SK-N-MC (cell line): Measurements from ENCODE around the gene NPAS2.

ENCODE experiments used
- EZH2 ChIP-seq: fragments of 200-600 bp; sonication (generic); IDR thresholded peaks from one replicate; pipeline ENCODE4 v1.6.1; 2017; ENCODE audit warnings: antibody characterized with exemption
- FOXP2 ChIP-seq: optimal IDR thresholded peaks from 2 replicates; pipeline ENCODE3; 2011; ENCODE audit warnings: mild to moderate bottlenecking, moderate library complexity; ENCODE audit not compliant: insufficient read depth; ENCODE audit errors: extremely low read length, control extremely low read depth
- POLR2AphosphoS5 ChIP-seq: IDR thresholded peaks from 2 replicates; pipeline ENCODE4 v1.6.1; 2012; ENCODE audit warnings: mild to moderate bottlenecking, low read depth, low read length, borderline replicate concordance

DNA sequence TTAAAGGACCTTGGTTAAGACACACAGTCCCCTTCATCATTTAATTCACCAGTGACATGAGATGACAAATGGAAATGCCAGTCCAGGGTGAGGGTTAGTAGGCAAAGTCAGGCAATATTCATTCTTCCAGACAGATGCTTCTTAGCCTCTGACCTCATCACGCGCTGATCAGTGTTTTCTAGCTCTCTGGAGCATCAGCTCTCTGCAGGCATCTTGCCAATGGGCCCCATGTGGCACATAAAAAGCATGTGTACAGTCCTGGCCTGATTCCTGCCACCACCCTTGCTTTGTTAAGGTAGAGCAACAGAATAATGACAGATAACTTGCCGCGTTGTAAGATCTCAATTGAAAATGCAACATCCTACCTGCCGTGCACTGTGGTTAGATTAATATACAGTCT, 20.3 kb upstream of the NPAS2 start:
- TF ChIP-seq EZH2: no peak
- no peak for TF ChIP-seq POLR2AphosphoS5
- no peak for TF ChIP-seq FOXP2
